ENCODE data around the gene POP4. TPM values are rescaled to one million over a fixed set of nuclear protein-coding genes. Genes with fewer than 3 reads are reported as not detected.

Gene POP4
- total and polyA plus RNA-seq, 2 of the 8 experiments (the other 6 are each of a cell fraction or from before 2014, with no cell fraction given): 29.1 to 41.5 TPM

- no peak overlapping the region for H2AFZ ChIP-seq (ENCODE audit: low read length)
- no peaks in the 10 kb centered on the region for H3K36me3 ChIP-seq (ENCODE audit: control insufficient read depth in 2 of 4, insufficient read depth in 4 of 4, low read length in 3 of 4)
- CTCF ChIA-PET (ENCODE audit: partially characterized antibody): interaction anchor here (1.5 to 1.6 kb wide), 2 partner anchors 44 to 46 kb away, joined by 3 to 4 read pairs; no protein-coding TSS in a partner anchor
- no peak overlapping the region for H4K5ac ChIP-seq (ENCODE audit: insufficient read length, low read depth, low read length)
- H2BK15ac ChIP-seq (ENCODE audit: low read length): no peak overlapping the region
- no peak overlapping the region for H3K56ac ChIP-seq (replicated peaks; ENCODE audit: insufficient read length, low read depth, low read length)
- no peak overlapping the region for H4K8ac ChIP-seq (ENCODE audit: extremely low read depth, insufficient read depth, low read length)
- H2AK5ac ChIP-seq (ENCODE audit: low read depth, low read length): no peak overlapping the region
- H3K18ac ChIP-seq (ENCODE audit: extremely low read depth, low read length): no peak overlapping the region
- no peak overlapping the region for H3K23ac ChIP-seq (ENCODE audit: insufficient read length)
- H3K4me1 ChIP-seq (replicated peaks in 1 of 4; ENCODE audit: control insufficient read depth in 3 of 4, insufficient read depth in 4 of 4, low read length in 3 of 4): peaks cover 2 to 6% (median 4%) of the 10 kb centered on the region in 4 experiments; a peak in 4 of 7 replicates
- H4K91ac ChIP-seq (replicated peaks; ENCODE audit: insufficient read length, low read length): no peak overlapping the region
- H3K27me3 ChIP-seq (replicated peaks in 1 of 4; ENCODE audit: control insufficient read depth in 3 of 4, extremely low read depth in 1 of 4, insufficient read depth in 3 of 4, low read length in 3 of 4): peaks cover 0 to 3% (median 1%) of the 10 kb centered on the region in 4 experiments; a peak in 3 of 7 replicates
- H3K79me2 ChIP-seq (ENCODE audit: control insufficient read depth in 1 of 2, insufficient read depth in 2 of 2, low read length in 2 of 2): no peaks in the 10 kb centered on the region
- no peak overlapping the region for H3K4me2 ChIP-seq (ENCODE audit: insufficient read depth in 1 of 2, low read depth in 2 of 2, low read length in 2 of 2)
- H4K20me1 ChIP-seq (replicated peaks in 1 of 2; ENCODE audit: control insufficient read depth in 1 of 2, insufficient read depth in 2 of 2, low read length in 2 of 2): no peaks in the 10 kb centered on the region
- H3K79me1 ChIP-seq (ENCODE audit: low read depth, low read length): no peaks in the 10 kb centered on the region
- no peak overlapping the region for H3K4me3 ChIP-seq (ENCODE audit: extremely low read depth in 1 of 4, insufficient read depth in 2 of 4, low read depth in 3 of 4, low read length in 4 of 4)
- POLR2A ChIA-PET (ENCODE audit: partially characterized antibody): no interaction called here
- H3K9me3 ChIP-seq (ENCODE audit: insufficient read depth in 2 of 2, low read depth in 1 of 2, low read length in 1 of 2): no peaks in the 10 kb centered on the region
- H2BK20ac ChIP-seq (ENCODE audit: low read length): no peak overlapping the region
- no peak overlapping the region for H2BK5ac ChIP-seq (ENCODE audit: low read depth, low read length)
- no peak overlapping the region for H2BK120ac ChIP-seq (replicated peaks; ENCODE audit: low read depth, low read length)
- no peak overlapping the region for H3K14ac ChIP-seq (ENCODE audit: insufficient read length)
- no peak overlapping the region for H3K27ac ChIP-seq (ENCODE audit: low read depth, low read length)
- H2BK12ac ChIP-seq (ENCODE audit: low read depth, low read length): no peak overlapping the region
- no peak overlapping the region for H3K4ac ChIP-seq (replicated peaks; ENCODE audit: insufficient read length, low read depth, low read length)
- WGBS, 2 experiments (ENCODE audit: extremely low coverage in 1 of 2, insufficient coverage in 1 of 2, insufficient read length in 1 of 2, insufficient replicate concordance in 2 of 2, low coverage in 1 of 2, low lambda C conversion rate in 2 of 2, missing lambda C conversion rate in 1 of 2): 80% methylated on average over 3 of the region's 3 CpGs; no CpG with 5 or more reads in 1 of the 2 experiments
- no peaks in the 10 kb centered on the region for H3K23me2 ChIP-seq (ENCODE audit: low read depth, low read length)
- FAIRE-seq: no peak
- no peak for DNase-seq (ENCODE audit: low read depth in 1 of 2, low spot score in 2 of 2)
- H3K9ac ChIP-seq (replicated peaks in 1 of 4; ENCODE audit: extremely low read depth in 1 of 4, low read depth in 3 of 4, low read length in 3 of 4): no peak overlapping the region
- TF ChIP-seq BCL11A (IDR thresholded peaks at IDR 0.05; ENCODE audit: low read depth in 2 of 2, low read length in 2 of 2) (no peak), NRF1 (IDR thresholded peaks at IDR 0.05; ENCODE audit: low read depth, low read length) (no peak), YY1 (IDR thresholded peaks at IDR 0.05; ENCODE audit: low read depth, low read length) (no peak), SIN3A (conservative IDR thresholded peaks at IDR 0.05 in 1 of 2, IDR thresholded peaks at IDR 0.05 in 1 of 2; ENCODE audit: low read depth in 1 of 2, low read length in 2 of 2) (no peak), SAP30 (IDR thresholded peaks at IDR 0.05; ENCODE audit: insufficient read depth, insufficient replicate concordance, low read length) (no peak), KDM4A (IDR thresholded peaks at IDR 0.05; ENCODE audit: low read depth, low read length, severe bottlenecking) (no peak), MAFK (IDR thresholded peaks at IDR 0.05; ENCODE audit: low read depth, low read length) (no peak), SRF (IDR thresholded peaks at IDR 0.05; ENCODE audit: low read depth, low read length) (no peak), GABPA (IDR thresholded peaks at IDR 0.05; ENCODE audit: borderline replicate concordance, insufficient read depth, low read length) (no peak)
- TF ChIP-seq, protein P1, sequence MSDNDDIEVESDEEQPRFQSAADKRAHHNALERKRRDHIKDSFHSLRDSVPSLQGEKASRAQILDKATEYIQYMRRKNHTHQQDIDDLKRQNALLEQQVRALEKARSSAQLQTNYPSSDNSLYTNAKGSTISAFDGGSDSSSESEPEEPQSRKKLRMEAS (IDR thresholded peaks at IDR 0.05): no peak
- TF ChIP-seq, protein P2, sequence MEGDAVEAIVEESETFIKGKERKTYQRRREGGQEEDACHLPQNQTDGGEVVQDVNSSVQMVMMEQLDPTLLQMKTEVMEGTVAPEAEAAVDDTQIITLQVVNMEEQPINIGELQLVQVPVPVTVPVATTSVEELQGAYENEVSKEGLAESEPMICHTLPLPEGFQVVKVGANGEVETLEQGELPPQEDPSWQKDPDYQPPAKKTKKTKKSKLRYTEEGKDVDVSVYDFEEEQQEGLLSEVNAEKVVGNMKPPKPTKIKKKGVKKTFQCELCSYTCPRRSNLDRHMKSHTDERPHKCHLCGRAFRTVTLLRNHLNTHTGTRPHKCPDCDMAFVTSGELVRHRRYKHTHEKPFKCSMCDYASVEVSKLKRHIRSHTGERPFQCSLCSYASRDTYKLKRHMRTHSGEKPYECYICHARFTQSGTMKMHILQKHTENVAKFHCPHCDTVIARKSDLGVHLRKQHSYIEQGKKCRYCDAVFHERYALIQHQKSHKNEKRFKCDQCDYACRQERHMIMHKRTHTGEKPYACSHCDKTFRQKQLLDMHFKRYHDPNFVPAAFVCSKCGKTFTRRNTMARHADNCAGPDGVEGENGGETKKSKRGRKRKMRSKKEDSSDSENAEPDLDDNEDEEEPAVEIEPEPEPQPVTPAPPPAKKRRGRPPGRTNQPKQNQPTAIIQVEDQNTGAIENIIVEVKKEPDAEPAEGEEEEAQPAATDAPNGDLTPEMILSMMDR (IDR thresholded peaks at IDR 0.05; ENCODE audit: control extremely low read depth in 1 of 3, insufficient read depth in 1 of 3, low read depth in 1 of 3, low read length in 3 of 3): no peak
Measured at GRCh38 chr19:29574510-29574909, 31.6 kb upstream of the POP4 start.
